H1 (cell line): Measurements from ENCODE around the gene DEGS2. TPM values are rescaled to one million over a fixed set of nuclear protein-coding genes. Genes with fewer than 3 reads are reported as not detected.
A peak's percentile ranks its signal among the peaks of the same experiment; 100 is the strongest.

Experiments
- CTCF ChIA-PET: fragments of 300-600 bp; sonication (Branson Sonifier 250); formaldehyde crosslinking; loops from one replicate; lab custom pipeline; 2021; ENCODE audit not compliant: partially characterized antibody; lab: Charles Lee
- POLR2A ChIA-PET: fragments of 300-600 bp; sonication (Branson Sonifier 250); formaldehyde crosslinking; loops from one replicate; lab custom pipeline; 2021; ENCODE audit warnings: inconsistent platforms; ENCODE audit not compliant: partially characterized antibody; lab: Charles Lee
- DNase-seq, 2 experiments: peaks; one replicate each; pipeline versions ENCODE4 v3.0.0 to v3.0.0-alpha.2; 2010 to 2022; ENCODE audit warnings: low spot score in 2 of 2, low read depth in 1 of 2, mixed read lengths in 1 of 2
- FAIRE-seq: peaks from 2 replicates; lab custom pipeline; 2011; peaks lifted over from hg19 to GRCh38; lab: Jason Lieb, UNC
- H2AFZ ChIP-seq: 2 replicates; pipeline ENCODE4 v1.8.1; 2012; ENCODE audit warnings: low read length, inconsistent platforms
- H2AK5ac ChIP-seq: 2 replicates; pipeline ENCODE4 v1.6.1; 2013; ENCODE audit warnings: low read depth, low read length
- H2BK120ac ChIP-seq: replicated peaks from 2 replicates; pipeline ENCODE3; 2013; ENCODE audit warnings: low read depth, low read length, inconsistent platforms
- H2BK12ac ChIP-seq: 2 replicates; pipeline ENCODE4 v1.6.1; 2013; ENCODE audit warnings: low read depth, low read length
- H2BK15ac ChIP-seq: 2 replicates; pipeline ENCODE4 v1.6.1; 2013; ENCODE audit warnings: low read length
- H2BK20ac ChIP-seq: 2 replicates; pipeline ENCODE4 v1.6.1; 2013; ENCODE audit warnings: low read length
- H2BK5ac ChIP-seq: 2 replicates; pipeline ENCODE4 v1.6.1; 2013; ENCODE audit warnings: low read depth, low read length
- H3K14ac ChIP-seq: 2 replicates; pipeline ENCODE4 v1.6.1; 2013; ENCODE audit warnings: inconsistent platforms; ENCODE audit not compliant: insufficient read length
- H3K18ac ChIP-seq: 2 replicates; pipeline ENCODE4 v1.6.1; 2013; ENCODE audit warnings: low read length; ENCODE audit errors: extremely low read depth
- H3K23ac ChIP-seq: 2 replicates; pipeline ENCODE4 v1.6.1; 2013; ENCODE audit warnings: inconsistent platforms; ENCODE audit not compliant: insufficient read length
- H3K23me2 ChIP-seq: 2 replicates; pipeline ENCODE4 v1.6.1; 2013; ENCODE audit warnings: low read depth, low read length
- H3K27ac ChIP-seq: 2 replicates; pipeline ENCODE4 v1.6.1; 2011; ENCODE audit warnings: low read depth, low read length, inconsistent platforms
- H3K27me3 ChIP-seq, 4 experiments: replicated peaks in 1 of 4; 1 replicate in 1 of 4; 2 replicates in 3 of 4; pipeline versions ENCODE4 v1.6.1 to v1.8.1; 2011 to 2013; ENCODE audit warnings: low read length in 3 of 4, mild to moderate bottlenecking in 3 of 4, inconsistent platforms in 2 of 4, mixed read lengths in 2 of 4, moderate library complexity in 1 of 4; ENCODE audit not compliant: control insufficient read depth in 3 of 4, insufficient read depth in 3 of 4; ENCODE audit errors: extremely low read depth in 1 of 4
- H3K36me3 ChIP-seq, 4 experiments: 2 replicates each; pipeline versions ENCODE4 v1.6.1 to v1.8.1; 2011 to 2013; ENCODE audit warnings: mild to moderate bottlenecking in 4 of 4, low read length in 3 of 4, moderate library complexity in 2 of 4, control low read depth in 1 of 4, inconsistent platforms in 1 of 4; ENCODE audit not compliant: insufficient read depth in 4 of 4, control insufficient read depth in 2 of 4
- H3K4ac ChIP-seq: replicated peaks from 2 replicates; pipeline ENCODE3; 2013; ENCODE audit warnings: low read length, low read depth, mixed read lengths, inconsistent platforms; ENCODE audit not compliant: insufficient read length
- H3K4me1 ChIP-seq, 4 experiments: replicated peaks in 1 of 4; 1 replicate in 1 of 4; 2 replicates in 3 of 4; pipeline versions ENCODE4 v1.6.1 to v1.8.1; 2011 to 2013; ENCODE audit warnings: low read length in 3 of 4, inconsistent platforms in 2 of 4, mixed read lengths in 1 of 4; ENCODE audit not compliant: insufficient read depth in 4 of 4, control insufficient read depth in 3 of 4
- H3K4me2 ChIP-seq, 2 experiments: 2 replicates each; pipeline versions ENCODE4 v1.6.1 to v1.8.1; 2011 to 2013; ENCODE audit warnings: low read depth in 2 of 2, low read length in 2 of 2, control low read depth in 1 of 2, inconsistent platforms in 1 of 2, mild to moderate bottlenecking in 1 of 2; ENCODE audit not compliant: insufficient read depth in 1 of 2
- H3K4me3 ChIP-seq, 4 experiments: fragments of 200-600, 300-600 bp in 1 of 4; sonication (generic), shearing (Covaris generic), sonication (Bioruptor Twin) in 1 of 4; 2 replicates each; pipeline versions ENCODE4 v1.5.1 to v1.8.1; 2011 to 2016; ENCODE audit warnings: low read length in 4 of 4, low read depth in 3 of 4, control low read depth in 2 of 4, inconsistent platforms in 2 of 4, mild to moderate bottlenecking in 2 of 4, mixed read lengths in 1 of 4, moderate library complexity in 1 of 4; ENCODE audit not compliant: insufficient read depth in 2 of 4; ENCODE audit errors: extremely low read depth in 1 of 4
- H3K56ac ChIP-seq: replicated peaks from 2 replicates; pipeline ENCODE3; 2013; ENCODE audit warnings: low read depth, mild to moderate bottlenecking, mixed read lengths, low read length, inconsistent platforms; ENCODE audit not compliant: insufficient read length
- H3K79me1 ChIP-seq: 2 replicates; pipeline ENCODE4 v1.6.1; 2013; ENCODE audit warnings: low read depth, low read length, control low read depth
- H3K79me2 ChIP-seq, 2 experiments: 2 replicates each; pipeline versions ENCODE4 v1.6.1 to v1.8.1; 2012 to 2013; ENCODE audit warnings: low read length in 2 of 2, mild to moderate bottlenecking in 2 of 2, inconsistent platforms in 1 of 2; ENCODE audit not compliant: insufficient read depth in 2 of 2, control insufficient read depth in 1 of 2
- H3K9ac ChIP-seq, 4 experiments: replicated peaks in 1 of 4; 1 replicate in 1 of 4; 2 replicates in 3 of 4; pipeline versions ENCODE4 v1.6.1 to v1.8.1; 2011 to 2013; ENCODE audit warnings: low read depth in 3 of 4, low read length in 3 of 4, control low read depth in 2 of 4, mild to moderate bottlenecking in 2 of 4, moderate library complexity in 2 of 4, inconsistent platforms in 1 of 4; ENCODE audit errors: extremely low read depth in 1 of 4
- H3K9me3 ChIP-seq, 2 experiments: 2 replicates each; pipeline versions ENCODE4 v1.6.1 to v1.8.1; 2012 to 2013; ENCODE audit warnings: mild to moderate bottlenecking in 2 of 2, moderate library complexity in 2 of 2, control low read depth in 1 of 2, inconsistent platforms in 1 of 2, low read depth in 1 of 2, low read length in 1 of 2, mixed read lengths in 1 of 2; ENCODE audit not compliant: insufficient read depth in 2 of 2
- H4K20me1 ChIP-seq, 2 experiments: replicated peaks in 1 of 2; 2 replicates each; pipeline versions ENCODE3 to v1.8.1; 2011 to 2013; ENCODE audit warnings: inconsistent platforms in 2 of 2, low read length in 2 of 2, mild to moderate bottlenecking in 1 of 2; ENCODE audit not compliant: insufficient read depth in 2 of 2, control insufficient read depth in 1 of 2
- H4K5ac ChIP-seq: 2 replicates; pipeline ENCODE4 v1.6.1; 2013; ENCODE audit warnings: low read length, low read depth, mixed read lengths, inconsistent platforms; ENCODE audit not compliant: insufficient read length
- H4K8ac ChIP-seq: 2 replicates; pipeline ENCODE4 v1.8.0; 2013; ENCODE audit warnings: mild to moderate bottlenecking, moderate library complexity, low read length, inconsistent platforms; ENCODE audit not compliant: insufficient read depth; ENCODE audit errors: extremely low read depth
- H4K91ac ChIP-seq: replicated peaks from 2 replicates; pipeline ENCODE3; 2013; ENCODE audit warnings: low read length, mixed read lengths, inconsistent platforms; ENCODE audit not compliant: insufficient read length
- BRCA1 ChIP-seq: IDR thresholded peaks from 2 replicates; pipeline ENCODE4 v1.6.1; 2012; ENCODE audit warnings: low read depth, low read length, improper control_type of control experiment
- KDM5A ChIP-seq: fragments of 200-600 bp; IDR thresholded peaks from 2 replicates; pipeline ENCODE4 v1.7.1; 2012; ENCODE audit warnings: mild to moderate bottlenecking, low read length, inconsistent platforms, mixed read lengths
- PHF8 ChIP-seq: fragments of 200-600 bp; sonication (generic); conservative IDR thresholded peaks from 2 replicates; pipeline ENCODE4 v1.7.1; 2012; ENCODE audit warnings: low read depth, mild to moderate bottlenecking, inconsistent platforms, low read length, moderate library complexity
- SIX5 ChIP-seq: IDR thresholded peaks from 2 replicates; pipeline ENCODE4 v1.6.1; 2011; ENCODE audit warnings: mild to moderate bottlenecking, low read depth, low read length
- TAF1 ChIP-seq: IDR thresholded peaks from 2 replicates; pipeline ENCODE4 v1.6.1; 2011; ENCODE audit warnings: mild to moderate bottlenecking, low read depth, low read length
- USF2 ChIP-seq: IDR thresholded peaks from 2 replicates; pipeline ENCODE4 v1.6.1; 2011; ENCODE audit warnings: low read length, improper control_type of control experiment
- WGBS, 2 experiments: shearing (Covaris generic) in 1 of 2; methylation state at CpG; one replicate each; pipeline versions ENCODE4 v1.1.6 to v1.1.7; 2013 to 2015; ENCODE audit warnings: low lambda C conversion rate in 2 of 2, mixed read lengths in 2 of 2, inconsistent platforms in 1 of 2, low coverage in 1 of 2, missing lambda C conversion rate in 1 of 2; ENCODE audit not compliant: insufficient replicate concordance in 2 of 2, insufficient coverage in 1 of 2, insufficient read length in 1 of 2; ENCODE audit errors: extremely low coverage in 1 of 2, missing lambda C conversion rate in 1 of 2; 5-methylcytosine and 5-hydroxymethylcytosine counted together
- polyA plus RNA-seq, 7 experiments: library from polyadenylated mRNA; depleted of rRNA in 3 of 7; stranded (reverse) in 5 of 7; unstranded in 2 of 7; fragments of >200 nt in 5 of 7; fragments of 200-250 nt in 2 of 7; gene quantifications; 1 replicate in 5 of 7; 2 replicates in 1 of 7; 4 replicates in 1 of 7; pipeline versions ENCODE4 v1.2.1 to v1.2.3, GENCODE V29; 2011 to 2013; ENCODE audit warnings: missing spikeins in 2 of 7, mixed read lengths in 2 of 7
- total RNA-seq: library from RNA; stranded (reverse); fragmentation: NEBNext Ultra II Directional; extraction: Animal tissue kit (Norgen Biotek cat#: 25700); gene quantifications from 2 replicates; pipeline ENCODE4 v1.2.1, GENCODE V29; 2021

Gene DEGS2
- total and polyA plus RNA-seq, 2 of the 8 experiments (the other 6 are each of a cell fraction or from before 2014, with no cell fraction given), result 0.61 to 0.82 TPM

DNA sequence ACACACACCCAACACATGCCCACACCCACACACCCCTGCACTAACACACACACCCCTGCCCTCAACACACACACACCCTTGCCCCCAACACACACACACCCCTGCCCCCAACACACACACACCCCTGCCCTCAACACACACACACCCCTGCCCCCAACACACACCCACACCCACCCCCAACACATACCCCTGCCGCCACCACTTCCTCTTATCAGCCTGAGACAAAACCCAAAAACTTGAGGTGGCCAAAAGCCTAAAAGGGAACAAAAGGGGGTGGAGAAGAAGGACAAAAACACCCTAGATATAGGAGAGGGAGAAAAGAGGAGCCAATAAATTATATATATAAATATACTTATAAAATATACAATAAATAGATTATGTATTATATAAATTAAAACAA is 9.1 kb upstream of the DEGS2 start:
- Histone ChIP-seq H3K4me2 (no peak overlapping the region), H3K14ac (no peak overlapping the region), H3K9me3 (no peaks in the 10 kb centered on the region), H2BK15ac (no peak overlapping the region), H4K20me1 (no peaks in the 10 kb centered on the region), H2BK20ac (no peak overlapping the region), H3K18ac (no peak overlapping the region), H3K79me1 (no peaks in the 10 kb centered on the region), H3K36me3 (no peaks in the 10 kb centered on the region), H3K56ac (no peak overlapping the region), H3K4ac (no peak overlapping the region), H3K4me3 (no peak overlapping the region), H3K23me2 (peaks cover 18% of the 10 kb centered on the region; the same call in 1 of the 2 replicates), H3K23ac (no peak overlapping the region), H2BK120ac (no peak overlapping the region), H4K5ac (no peak overlapping the region), H4K8ac (no peak overlapping the region), H2AFZ (no peak overlapping the region), H2AK5ac (no peak overlapping the region), H2BK12ac (0 out of 2 replicates have a peak overlapping the region, but pooled peaks have one; percentile 27), H3K27me3 (peaks cover 0 to 11% (median 9%) of the 10 kb centered on the region in 4 experiments; a peak in 5 of 7 replicates), H3K79me2 (no peaks in the 10 kb centered on the region), H3K27ac (no peak overlapping the region), H3K4me1 (peaks cover 0 to 8% (median 1%) of the 10 kb centered on the region in 4 experiments; a peak in 4 of 7 replicates), H4K91ac (no peak overlapping the region), H2BK5ac (no peak overlapping the region), H3K9ac (no peak overlapping the region)
- no peak for DNase-seq
- ChIA-PET CTCF (interaction anchor here (0.9 kb wide), 1 partner anchor 17 kb away, joined by 3 read pairs; no protein-coding TSS in a partner anchor), POLR2A (no interaction called here)
- WGBS, 2 experiments, result 88% methylated on average over 1 of the region's 1 CpG; no CpG with 5 or more reads in 1 of the 2 experiments
- FAIRE-seq, result no peak
- TF ChIP-seq PHF8 (no peak), TAF1 (no peak), SIX5 (no peak), KDM5A (no peak), BRCA1 (no peak), USF2 (no peak)
